HG03469 (cell line): ENCODE measurements around the gene LCN10.
"Not testable (repeated sequence)": the region's sequence is repeated elsewhere in the genome, so short reads cannot be mapped to it uniquely, and the experiment has no call there.

Experiments used
- ATAC-seq: cut with Tn5 transposase; IDR thresholded peaks from one replicate; pipeline ENCODE4 v1.9.1; 2021; ENCODE audit warnings: mild to moderate bottlenecking, moderate library complexity, moderate number of reproducible peaks; ENCODE audit not compliant: unreplicated experiment

Gene LCN10

GRCh38 chr9:136773386-136774044, 30.8 kb upstream of the LCN10 start:
- no peak for ATAC-seq

- no peak for ATAC-seq
Measured at GRCh38 chr9:136771907-136772415, 29.2 kb upstream of the LCN10 start.

- ATAC-seq, result no peak
Measured at GRCh38 chr9:136769710-136770191, 27.0 kb upstream of the LCN10 start.

DNA sequence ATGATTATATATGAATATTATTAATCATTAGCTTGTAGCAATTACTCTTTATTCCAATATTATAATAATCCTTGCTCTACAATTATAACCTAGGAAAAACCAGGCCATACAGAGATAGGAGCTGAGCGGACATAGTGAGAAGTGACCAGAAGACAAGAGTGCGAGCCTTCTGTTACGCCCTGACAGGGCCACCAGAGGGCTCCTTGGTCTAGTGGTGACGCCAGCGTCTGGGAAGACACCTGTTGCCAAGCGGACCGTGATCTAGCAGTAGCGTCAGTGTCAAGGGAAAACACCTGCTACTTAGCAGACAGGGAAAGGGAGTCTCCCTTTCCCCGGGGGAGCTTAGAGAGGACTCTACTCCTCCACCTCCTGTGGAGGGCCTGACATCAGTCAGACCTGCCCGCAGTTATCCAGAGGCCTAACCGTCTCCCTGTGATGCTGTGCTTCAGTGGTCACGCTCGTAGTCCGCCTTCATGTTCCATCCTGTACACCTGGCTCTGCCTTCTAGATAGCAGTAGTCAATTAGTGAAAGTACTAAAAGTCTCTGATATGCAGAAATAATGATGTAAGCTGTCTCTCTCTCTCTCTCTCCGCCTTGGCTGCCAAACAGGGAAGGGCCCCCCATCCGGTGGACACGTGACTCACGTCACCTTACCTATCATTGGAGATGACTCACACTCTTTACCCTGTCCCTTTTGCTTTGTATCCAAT, 23.8 kb upstream of the LCN10 start:
- not testable (repeated sequence) for ATAC-seq

DNA sequence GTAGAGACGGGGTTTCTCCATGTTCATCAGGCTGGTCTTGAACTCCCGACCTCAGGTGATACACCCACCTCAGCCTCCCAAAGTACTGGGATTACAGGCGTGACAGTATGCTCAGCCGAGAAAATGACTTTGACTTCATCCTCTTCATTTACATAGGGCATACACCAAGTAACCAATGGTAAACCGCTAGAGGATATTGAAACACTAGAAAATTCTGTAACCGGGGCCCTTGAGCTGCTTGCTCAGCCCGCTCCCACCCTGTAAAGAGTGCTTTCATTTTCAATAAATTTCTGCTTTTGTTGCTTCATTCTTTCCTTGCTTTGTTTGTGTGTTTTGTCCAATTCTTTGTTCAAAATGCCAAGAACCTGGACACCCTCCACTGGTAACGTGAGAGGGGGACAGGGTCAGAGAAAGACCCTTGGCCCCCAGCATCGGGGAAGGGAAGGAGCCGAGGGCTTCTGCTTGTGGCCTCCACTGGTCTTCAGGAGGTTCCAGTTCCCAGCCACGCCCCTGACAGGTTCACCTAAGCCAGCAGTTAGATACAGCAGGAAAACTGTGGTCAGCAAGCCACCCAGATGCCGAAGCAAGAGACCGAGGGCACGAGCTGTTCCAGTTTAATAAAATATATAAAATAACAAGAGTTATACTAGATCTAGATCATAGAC, 23.1 kb upstream of the LCN10 start:
- ATAC-seq, result not testable (repeated sequence)

GRCh38 chr9:136765041-136765440, 22.3 kb upstream of the LCN10 start:
- ATAC-seq, result no peak

- no peak for ATAC-seq
Measured at GRCh38 chr9:136764301-136764891, 21.7 kb upstream of the LCN10 start, which contains the start of gene LCN15. Gene LCN15, minus strand, starts transcription at chr9:136764518. Its CDS starts 30 bp downstream, at chr9:136764488.

DNA sequence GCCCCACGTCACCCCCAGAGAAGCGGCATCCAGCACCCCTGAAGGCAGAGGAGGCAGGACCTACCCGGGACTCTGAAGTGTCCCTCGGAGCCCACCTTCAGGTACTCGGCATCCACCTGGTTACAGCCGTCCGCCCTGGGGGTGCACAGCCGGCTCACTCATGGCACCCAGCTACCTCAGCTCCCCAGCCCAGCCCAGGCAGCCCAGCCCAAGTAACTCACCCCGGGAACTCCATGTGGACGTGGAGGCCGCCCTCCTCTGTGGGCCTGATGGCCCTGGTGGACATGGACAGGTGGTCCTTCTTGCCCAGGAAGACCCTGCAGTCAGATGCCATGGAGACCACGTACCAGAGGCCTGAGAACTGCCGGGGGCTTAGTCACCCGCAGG, 20.9 kb upstream of the LCN10 start:
- ATAC-seq, result no peak

GRCh38 chr9:136762915-136763648, 20.3 kb upstream of the LCN10 start:
- ATAC-seq, result no peak

GRCh38 chr9:136762221-136762691, 19.5 kb upstream of the LCN10 start:
- ATAC-seq, result no peak

DNA sequence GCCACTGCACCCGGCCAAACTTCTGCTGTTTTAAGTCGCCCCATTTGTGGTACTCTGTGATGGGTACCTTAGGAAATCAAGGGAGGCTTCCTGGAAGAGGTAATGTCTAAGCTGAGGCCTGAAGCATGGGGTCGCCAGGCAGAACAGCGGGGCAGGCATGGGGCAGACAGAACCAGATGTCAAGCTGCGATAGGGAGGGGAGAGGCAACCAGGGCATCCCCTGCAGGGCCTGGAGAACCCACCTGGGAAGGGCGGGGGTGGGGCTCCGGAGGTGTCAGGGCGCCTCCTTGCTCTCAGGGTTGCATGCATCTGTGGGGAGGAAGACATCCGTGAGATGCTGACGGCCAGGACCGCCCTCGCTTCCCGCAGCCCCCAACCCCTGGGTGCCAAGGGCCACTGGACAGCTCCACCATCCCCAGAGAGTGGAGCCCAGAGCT, 18.8 kb upstream of the LCN10 start:
- no peak for ATAC-seq

DNA sequence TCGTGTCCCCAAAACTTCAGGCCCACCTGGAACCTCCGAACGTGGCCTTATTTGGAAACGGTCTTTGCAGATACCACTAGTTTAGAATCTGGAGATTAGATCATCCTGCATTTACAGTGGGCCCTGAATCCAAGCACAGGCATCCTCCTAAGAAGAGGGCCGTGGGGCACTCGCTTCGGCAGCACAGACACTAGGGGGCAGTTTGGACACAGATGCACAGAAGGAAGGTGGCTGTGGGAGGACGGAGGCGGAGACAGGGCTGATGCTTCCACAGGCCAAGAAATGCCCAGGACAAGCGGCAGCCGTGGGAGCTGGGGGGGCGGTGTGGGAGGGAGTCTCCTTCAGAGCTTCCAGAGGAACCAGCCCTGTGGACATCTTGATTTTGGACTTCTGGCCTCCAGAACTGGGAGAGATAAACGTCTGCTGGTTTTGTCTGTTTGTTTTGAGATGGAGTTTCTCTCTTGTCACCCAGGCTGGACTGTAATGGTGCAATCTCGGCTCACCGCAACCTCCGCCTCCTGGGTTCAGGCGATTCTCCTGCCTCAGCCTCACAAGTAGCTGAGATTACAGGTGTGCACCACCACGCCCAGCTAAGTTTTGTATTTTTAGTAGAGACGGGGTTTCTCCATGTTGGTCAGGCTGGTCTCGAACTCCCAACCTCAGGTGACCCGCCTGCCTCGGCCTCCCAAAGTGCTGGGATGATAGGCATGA, 18.2 kb upstream of the LCN10 start:
- not testable (repeated sequence) for ATAC-seq

DNA sequence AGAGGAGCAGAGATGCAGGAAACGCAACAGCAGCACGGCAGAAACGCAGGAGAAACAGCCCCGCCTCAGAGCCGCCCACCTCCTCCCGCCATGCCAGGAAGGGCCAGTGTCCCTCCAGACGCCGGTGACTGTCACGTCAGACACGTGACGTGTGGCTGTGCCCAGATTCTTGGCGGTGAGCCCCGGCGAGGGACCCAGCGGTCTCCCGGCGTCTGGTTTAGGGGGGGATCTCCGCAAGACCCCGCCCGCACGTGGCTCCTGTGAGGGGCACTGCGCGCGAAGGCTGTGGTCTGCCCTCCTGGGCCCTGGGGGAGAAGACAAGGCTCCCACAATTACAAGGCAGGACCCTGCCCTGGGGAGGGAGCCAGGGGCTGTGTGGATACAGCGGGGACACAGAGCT, 17.7 kb upstream of the LCN10 start:
- ATAC-seq, result no peak

GRCh38 chr9:136759436-136760325, 16.9 kb upstream of the LCN10 start:
- no peak for ATAC-seq

DNA sequence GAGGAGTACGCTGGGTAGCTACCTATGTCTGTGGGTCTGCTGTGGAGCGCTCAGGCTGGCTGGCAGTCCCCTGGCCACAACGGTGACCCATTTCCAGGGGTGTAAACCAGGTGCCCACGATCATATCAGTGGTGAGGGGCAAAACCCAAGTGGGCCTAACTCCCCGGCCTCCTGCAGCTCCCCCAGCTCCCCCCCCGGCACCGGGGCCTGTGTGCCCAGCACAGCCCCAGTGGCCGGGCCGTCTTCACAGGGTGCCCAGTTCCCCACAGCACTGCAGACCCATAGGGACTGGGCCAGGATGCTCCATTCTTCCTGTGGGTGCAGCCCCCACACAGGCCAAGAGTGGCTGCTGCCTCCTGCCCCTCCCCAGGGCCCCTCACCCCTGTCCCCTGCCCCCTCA, 16.3 kb upstream of the LCN10 start:
- ATAC-seq, result no peak

GRCh38 chr9:136757751-136758140, 15.0 kb upstream of the LCN10 start:
- ATAC-seq, result no peak

DNA sequence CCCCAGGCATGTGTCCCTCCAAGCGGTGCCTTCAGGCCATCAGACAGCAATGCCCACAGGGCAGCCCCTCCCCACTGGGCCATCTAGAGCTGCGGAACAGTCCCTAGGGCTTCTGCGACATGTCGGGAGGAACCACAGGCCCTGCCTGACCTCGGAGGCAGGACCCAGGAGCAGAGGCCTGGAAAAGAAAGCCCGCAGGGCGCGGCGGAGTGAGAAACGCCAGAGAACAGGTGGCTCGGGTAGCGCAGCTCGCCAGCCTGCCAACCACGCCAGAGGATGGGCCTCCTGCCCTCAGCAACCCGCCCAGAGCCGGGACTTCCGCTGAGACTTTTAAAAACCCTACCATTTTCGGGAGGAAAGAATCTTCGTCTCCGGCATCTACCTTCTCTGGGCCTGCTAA, 14.6 kb upstream of the LCN10 start:
- ATAC-seq, result no peak

DNA sequence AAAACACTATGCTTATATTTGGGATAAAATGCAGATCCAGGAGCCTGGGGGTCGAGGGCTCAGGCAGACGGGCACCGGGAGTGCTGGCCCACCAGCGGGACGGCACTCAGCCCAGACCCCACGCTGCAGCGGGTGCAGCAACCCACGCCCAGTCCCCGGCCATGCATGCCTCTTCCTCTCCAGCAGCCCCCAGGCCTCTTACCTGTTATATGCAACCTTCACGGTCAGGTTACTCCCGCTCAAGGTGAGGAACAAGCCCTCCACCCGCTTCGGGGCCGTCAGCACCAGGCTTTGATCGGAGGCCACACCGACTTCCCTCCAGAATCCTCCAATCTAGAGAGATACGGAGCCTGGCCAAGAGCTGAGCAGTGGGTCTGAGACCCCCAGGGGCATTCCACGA, 14.1 kb upstream of the LCN10 start:
- ATAC-seq, result no peak

- no peak for ATAC-seq
Measured at GRCh38 chr9:136756134-136756438, 13.3 kb upstream of the LCN10 start.
